ENCODE data around the gene TNNI2.
A peak's percentile ranks its signal among the peaks of the same experiment; 100 is the strongest.

Gene TNNI2

DNA sequence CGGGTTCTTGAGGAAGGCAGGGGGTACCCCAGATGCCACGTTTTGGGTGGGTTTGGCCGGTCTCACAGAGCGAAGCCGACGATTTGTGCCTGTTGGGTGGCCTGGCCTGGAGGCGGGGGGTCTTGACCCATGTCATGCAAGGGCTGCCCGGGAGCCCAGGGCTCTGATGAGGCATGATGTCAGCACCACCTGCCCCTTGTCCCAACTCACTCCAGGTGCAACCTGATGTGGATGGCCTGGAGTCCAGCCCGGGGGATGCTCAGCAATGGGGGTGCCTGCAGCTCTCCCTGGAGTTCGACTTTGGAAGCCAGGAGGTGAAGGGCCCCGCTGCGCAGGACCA is 3.1 kb upstream of the TNNI2 start:
- no peak for DNase-seq (ENCODE audit: low read depth)
- no peak overlapping the region for H3K4me3 ChIP-seq (ENCODE audit: low read length)
- TF ChIP-seq, protein P1, sequence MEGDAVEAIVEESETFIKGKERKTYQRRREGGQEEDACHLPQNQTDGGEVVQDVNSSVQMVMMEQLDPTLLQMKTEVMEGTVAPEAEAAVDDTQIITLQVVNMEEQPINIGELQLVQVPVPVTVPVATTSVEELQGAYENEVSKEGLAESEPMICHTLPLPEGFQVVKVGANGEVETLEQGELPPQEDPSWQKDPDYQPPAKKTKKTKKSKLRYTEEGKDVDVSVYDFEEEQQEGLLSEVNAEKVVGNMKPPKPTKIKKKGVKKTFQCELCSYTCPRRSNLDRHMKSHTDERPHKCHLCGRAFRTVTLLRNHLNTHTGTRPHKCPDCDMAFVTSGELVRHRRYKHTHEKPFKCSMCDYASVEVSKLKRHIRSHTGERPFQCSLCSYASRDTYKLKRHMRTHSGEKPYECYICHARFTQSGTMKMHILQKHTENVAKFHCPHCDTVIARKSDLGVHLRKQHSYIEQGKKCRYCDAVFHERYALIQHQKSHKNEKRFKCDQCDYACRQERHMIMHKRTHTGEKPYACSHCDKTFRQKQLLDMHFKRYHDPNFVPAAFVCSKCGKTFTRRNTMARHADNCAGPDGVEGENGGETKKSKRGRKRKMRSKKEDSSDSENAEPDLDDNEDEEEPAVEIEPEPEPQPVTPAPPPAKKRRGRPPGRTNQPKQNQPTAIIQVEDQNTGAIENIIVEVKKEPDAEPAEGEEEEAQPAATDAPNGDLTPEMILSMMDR (conservative IDR thresholded peaks at IDR 0.05; ENCODE audit: low read depth, low read length) = no peak

- TF ChIP-seq, protein P1 (conservative IDR thresholded peaks at IDR 0.05; ENCODE audit: low read depth, low read length) = no peak
- no peak overlapping the region for H3K4me3 ChIP-seq (ENCODE audit: low read length)
- DNase-seq (ENCODE audit: low read depth) = no peak
Measured at GRCh38 chr11:1836011-1836945, 2.5 kb upstream of the TNNI2 start.

- TF ChIP-seq, protein P1 (conservative IDR thresholded peaks at IDR 0.05; ENCODE audit: low read depth, low read length) = peak; percentile 91
- H3K4me3 ChIP-seq (ENCODE audit: low read length) = no peak overlapping the region
- DNase-seq (ENCODE audit: low read depth) = no peak
Measured at GRCh38 chr11:1837171-1838076, 1.4 kb upstream of the TNNI2 start.

GRCh38 chr11:1838077-1838425 is 730 bp upstream of the TNNI2 start:
- no peak for DNase-seq (ENCODE audit: low read depth)
- no peak overlapping the region for H3K4me3 ChIP-seq (ENCODE audit: low read length)

DNA sequence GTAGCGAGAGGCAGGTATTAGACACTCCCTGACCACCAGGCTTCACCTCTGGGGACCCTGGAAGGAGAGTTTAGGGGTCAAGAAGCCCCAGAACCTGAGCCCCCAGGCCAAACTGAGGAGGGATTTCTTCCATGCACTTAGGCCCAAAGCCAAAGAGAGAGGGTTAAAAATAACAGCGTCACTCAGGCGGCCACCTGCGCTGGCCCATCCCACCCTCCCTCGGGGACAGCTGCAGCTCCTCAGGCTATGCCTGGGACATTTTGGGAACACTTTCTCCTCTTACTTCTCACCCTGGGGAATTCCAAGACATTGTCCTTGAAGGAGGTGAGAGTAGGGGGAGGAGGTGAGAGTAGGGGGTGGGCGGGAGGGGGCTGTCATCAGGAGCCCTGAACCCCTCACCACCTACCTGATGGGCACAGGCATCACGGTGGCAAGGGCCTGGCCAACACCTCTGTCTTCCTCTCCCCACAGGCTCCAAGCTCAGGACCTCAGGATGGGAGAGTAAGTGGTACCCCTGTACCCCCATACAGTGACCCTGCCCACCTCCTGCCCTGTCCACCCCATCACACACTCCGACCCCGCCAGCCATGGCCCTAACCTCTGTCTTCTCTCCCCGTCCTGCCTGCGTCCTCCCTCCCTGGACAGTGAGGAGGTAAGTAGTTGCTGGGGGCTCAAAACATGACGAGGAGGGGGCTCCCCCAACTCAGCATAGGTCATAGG is 583 bp downstream of the TNNI2 start:
- no peak overlapping the region for H3K4me3 ChIP-seq (ENCODE audit: low read length)
- no peak for DNase-seq (ENCODE audit: low read depth)
- TF ChIP-seq, protein P1 (conservative IDR thresholded peaks at IDR 0.05; ENCODE audit: low read depth, low read length) = no peak

More at GRCh38 chr11:1838077-1838425, 730 bp upstream of the TNNI2 start:
- TF ChIP-seq, protein P1 (conservative IDR thresholded peaks at IDR 0.05; ENCODE audit: low read depth, low read length) = no peak

- TF ChIP-seq, protein P1 (conservative IDR thresholded peaks at IDR 0.05; ENCODE audit: low read depth, low read length) = no peak
- no peak for DNase-seq (ENCODE audit: low read depth)
- no peak overlapping the region for H3K4me3 ChIP-seq (ENCODE audit: low read length)
Measured at GRCh38 chr11:1839924-1840779, 1.4 kb downstream of the TNNI2 start.
